Sciatic nerve (tissue), 2 donors: ENCODE data around the gene CCDC87. TPM values are rescaled to one million over a fixed set of nuclear protein-coding genes. Genes with fewer than 3 reads are reported as not detected.
"Not testable (repeated sequence)": the region's sequence is repeated elsewhere in the genome, so short reads cannot be mapped to it uniquely, and the experiment has no call there.

ENCODE experiments used
- ATAC-seq: fragments of 200-7000 bp; cut with Tn5 transposase; one replicate; pipeline ENCODE4 v1.9.1; 2020; ENCODE audit warnings: mild to moderate bottlenecking, moderate library complexity
- DNase-seq: peaks from one replicate; pipeline ENCODE4 v3.0.0-alpha.2; 2020; ENCODE audit warnings: low spot score
- intact Hi-C: fragments of 100-400 bp; cut with DNase I; formaldehyde crosslinking; loops from one replicate; pipeline ENCODE4 v1.14.2; 2022
- total RNA-seq: library from RNA; stranded (reverse); fragmentation: NEBNext Ultra II Directional; extraction: Animal tissue kit (Norgen Biotek cat#: 25700); gene quantifications from one replicate; pipeline ENCODE4 v1.2.1, GENCODE V29; 2021
- donor health status: DM: no; HTN: no; CAD: no.
- donor health status: DM: no; HTN: no; CAD: no.

CCDC87 gene
- total RNA-seq, 1 donor from 2014 or later, result 0.22 TPM

GRCh38 chr11:66559866-66560676 is 32.8 kb downstream of the CCDC87 start:
- intact Hi-C loops, result no loop called here
- ATAC-seq, result peak; percentile 33
- DNase-seq, result no peak

DNA sequence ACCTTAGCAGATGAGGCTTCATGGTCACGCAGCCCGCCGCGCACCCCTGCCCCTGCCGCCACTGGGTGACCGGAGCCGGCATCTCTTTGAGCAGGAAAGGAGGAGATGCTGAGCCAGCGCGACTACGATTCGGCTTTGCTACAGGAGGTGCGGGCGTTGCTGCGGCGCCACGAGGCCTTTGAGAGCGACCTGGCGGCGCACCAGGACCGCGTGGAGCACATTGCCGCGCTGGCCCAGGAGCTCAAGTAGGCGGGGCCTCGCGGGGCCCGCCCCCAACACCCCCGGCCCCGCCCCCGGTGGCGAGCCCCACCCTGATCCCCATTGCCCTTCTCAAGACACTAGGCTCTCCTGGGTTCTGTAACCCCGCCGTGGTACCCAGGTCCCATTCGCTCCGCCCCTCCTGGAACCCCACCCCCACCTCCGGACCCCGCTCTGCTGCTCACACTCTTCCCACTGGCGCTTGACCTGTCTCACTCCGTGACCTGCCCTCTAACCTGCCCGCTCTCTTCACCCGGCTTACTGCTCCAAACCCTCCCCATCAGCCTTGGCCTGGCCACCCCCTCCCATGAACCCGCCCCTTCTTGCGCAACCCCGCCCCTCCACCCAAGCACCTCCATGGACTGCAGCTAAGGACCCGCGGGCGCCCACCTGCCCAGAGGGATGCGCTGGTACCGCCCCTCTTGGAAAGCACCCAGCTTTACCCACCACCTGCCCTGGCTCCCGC is 33.6 kb downstream of the CCDC87 start:
- intact Hi-C loops, result no loop called here
- ATAC-seq (peak; percentile 65), DNase-seq (no peak)

DNA sequence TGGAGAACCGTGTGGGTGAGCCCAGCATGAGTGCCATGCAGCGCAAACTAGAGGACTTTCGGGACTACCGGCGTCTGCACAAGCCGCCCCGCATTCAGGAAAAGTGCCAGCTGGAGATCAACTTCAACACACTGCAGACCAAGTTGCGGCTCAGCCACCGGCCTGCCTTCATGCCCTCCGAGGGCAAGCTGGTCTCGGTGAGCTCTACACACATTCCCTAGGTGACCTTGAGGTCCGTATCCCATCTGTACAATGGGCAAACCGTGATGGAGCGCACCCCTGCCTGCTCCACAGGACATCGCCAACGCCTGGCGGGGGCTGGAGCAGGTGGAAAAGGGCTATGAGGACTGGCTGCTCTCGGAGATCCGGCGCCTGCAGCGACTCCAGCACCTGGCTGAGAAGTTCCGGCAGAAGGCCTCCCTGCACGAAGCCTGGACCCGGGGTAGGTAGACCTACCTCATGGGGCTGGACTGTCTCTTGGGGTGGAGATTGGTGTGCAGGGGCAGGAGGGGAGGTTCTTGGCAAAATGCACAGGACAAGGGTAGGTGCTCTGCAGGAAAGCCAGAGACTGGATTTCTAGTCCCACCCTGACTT is 35.0 kb downstream of the CCDC87 start:
- DNase-seq, result no peak
- intact Hi-C loops, result no loop called here
- no peak for ATAC-seq

GRCh38 chr11:66556086-66556485 is 36.8 kb downstream of the CCDC87 start:
- DNase-seq (no peak), ATAC-seq (no peak)
- intact Hi-C loops, result no loop called here

DNA sequence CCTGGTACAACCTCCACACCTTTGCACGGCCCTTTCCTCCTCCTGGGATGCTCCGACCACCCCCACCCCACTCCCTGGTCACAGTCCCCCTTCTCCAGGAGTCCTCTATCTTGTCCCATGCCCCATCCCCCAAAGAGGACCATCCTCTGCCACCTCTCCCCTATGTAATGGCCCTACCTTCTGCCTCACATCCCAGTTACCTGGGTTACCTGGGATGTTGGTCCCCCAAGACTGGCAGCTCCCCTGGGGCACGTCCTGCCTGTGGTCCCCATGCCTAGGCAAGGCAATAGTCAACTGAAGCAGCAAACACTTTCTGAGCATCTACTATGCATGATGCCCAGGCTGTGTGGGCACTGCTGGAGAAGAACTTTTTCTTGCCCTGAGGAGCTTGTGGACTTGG is 37.4 kb downstream of the CCDC87 start:
- ATAC-seq, result no peak
- no peak for DNase-seq
- intact Hi-C loops, result no loop called here

DNA sequence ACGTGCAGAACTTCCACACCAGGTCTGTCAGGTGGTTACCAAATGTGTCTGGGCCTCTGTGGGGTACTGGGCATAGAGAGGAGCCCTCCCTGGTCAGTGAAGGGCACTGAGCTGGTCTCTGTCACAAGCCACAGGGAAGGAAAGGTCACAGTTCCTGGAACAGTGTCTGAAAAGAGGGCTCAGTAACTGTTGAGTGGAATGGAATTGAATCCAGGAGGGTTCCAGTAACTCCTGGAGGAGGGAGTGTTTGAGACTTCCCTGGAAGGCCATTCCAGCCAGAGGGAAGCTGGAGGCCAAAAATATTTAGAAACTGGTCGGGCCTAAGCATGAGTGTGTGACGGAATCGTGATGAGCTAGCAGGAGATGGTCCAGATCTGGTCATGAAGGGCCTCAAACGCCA is 38.3 kb downstream of the CCDC87 start:
- ATAC-seq (no peak), DNase-seq (no peak)
- intact Hi-C loops, result no loop called here

DNA sequence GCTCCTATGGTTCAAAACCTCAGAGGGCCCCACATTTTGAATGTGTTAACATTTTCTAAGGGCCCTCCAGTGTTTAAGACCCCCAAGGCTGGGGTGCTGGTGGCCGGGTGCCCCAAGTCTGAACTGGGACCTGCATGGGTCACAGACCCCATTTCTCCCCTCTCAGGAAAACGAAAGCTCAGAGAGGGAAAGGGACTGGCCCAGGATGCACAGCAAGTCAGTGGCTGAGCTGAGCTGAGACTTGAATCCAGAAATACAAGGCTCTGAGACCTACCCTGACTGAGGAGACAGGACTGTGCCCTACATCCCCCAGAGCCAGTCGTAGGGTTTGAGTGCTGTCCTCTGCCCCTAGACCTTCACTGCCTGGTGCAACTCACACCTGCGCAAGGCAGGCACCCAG is 42.0 kb downstream of the CCDC87 start:
- intact Hi-C loops, result no loop called here
- ATAC-seq (no peak), DNase-seq (no peak)

- ATAC-seq (no peak), DNase-seq (no peak)
- intact Hi-C loops, result no loop called here
Observed at GRCh38 chr11:66549696-66550095, 43.2 kb downstream of the CCDC87 start.

DNA sequence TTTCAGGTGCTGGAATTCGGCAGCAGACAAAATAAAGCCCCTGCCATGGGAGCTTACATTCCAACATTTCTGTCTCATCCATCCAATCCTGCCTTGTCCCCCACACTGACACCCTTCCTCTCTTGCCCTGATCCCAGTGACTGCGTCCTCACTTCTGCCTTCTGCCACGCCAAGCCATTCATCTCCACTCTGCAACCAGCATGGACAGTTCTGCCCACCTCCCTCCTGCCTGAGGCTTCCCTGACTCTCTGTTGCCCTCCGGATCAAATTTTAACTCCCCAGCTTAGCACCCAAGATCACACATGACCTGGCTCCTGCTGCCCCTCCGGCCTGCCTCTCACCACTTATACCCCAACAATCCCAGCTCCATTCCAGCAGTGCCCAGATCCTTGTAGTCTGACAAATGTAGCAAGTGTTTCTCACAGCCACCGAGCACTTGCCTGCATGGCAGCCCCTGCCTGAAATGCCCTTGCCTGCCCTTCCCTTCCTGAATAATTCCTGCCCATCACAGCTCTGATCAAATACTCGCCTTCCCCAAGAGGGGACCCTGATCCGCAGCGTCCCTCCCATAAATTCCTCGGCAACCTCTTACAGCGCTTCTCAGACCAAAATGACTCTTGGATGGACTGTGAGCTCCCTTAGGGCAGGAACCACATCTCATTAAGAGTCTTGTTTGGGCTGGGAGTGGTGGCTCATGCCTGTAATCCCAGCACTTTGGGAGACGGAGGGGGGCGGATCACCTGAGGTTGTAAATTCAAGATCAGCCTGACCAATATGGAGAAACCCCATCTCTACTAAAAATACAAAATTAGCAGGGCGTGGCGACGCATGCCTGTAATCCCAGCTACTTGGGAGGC is 43.9 kb downstream of the CCDC87 start:
- no peak for DNase-seq
- no peak for ATAC-seq
- intact Hi-C loops, result no loop called here

- ATAC-seq (no peak), DNase-seq (no peak)
- intact Hi-C loops, result no loop called here
Observed at GRCh38 chr11:66548041-66548440, 44.8 kb downstream of the CCDC87 start.

GRCh38 chr11:66547662-66548009 is 45.2 kb downstream of the CCDC87 start:
- ATAC-seq (no peak), DNase-seq (no peak)
- intact Hi-C loops, result no loop called here

DNA sequence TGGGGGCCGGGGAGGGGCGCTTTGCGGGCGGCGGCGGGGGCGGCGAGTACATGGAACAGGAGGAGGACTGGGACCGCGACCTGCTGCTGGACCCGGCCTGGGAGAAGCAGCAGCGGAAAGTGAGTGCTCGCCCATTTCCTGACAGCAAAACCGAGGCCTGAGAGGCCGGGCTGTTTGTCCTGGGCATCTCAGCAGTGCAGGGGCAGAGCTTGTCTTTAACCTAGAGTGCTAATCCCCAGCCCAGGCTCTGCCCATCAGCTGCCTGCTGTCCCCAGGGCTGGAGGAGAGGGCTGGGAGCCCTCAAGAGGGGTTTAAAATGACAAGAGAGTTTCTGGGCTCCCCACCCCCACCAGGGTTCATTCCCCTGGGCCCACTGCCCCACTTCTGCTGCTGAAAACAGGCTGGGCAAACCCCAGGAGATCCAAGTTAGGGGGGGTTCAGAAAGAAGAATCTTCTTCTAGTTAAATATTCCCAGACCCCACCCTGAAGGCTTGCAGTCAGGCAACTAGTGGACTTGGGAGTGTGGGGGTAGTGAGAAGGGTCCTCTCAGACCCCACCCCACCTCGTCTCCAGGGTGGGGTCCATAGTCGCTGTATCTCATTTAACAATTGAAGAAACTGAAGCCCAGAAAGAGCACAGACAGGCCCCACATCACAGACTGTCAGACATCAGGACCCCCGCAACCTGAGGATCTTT is 45.7 kb downstream of the CCDC87 start:
- DNase-seq (no peak), ATAC-seq (no peak)
- intact Hi-C loops, result no loop called here

DNA sequence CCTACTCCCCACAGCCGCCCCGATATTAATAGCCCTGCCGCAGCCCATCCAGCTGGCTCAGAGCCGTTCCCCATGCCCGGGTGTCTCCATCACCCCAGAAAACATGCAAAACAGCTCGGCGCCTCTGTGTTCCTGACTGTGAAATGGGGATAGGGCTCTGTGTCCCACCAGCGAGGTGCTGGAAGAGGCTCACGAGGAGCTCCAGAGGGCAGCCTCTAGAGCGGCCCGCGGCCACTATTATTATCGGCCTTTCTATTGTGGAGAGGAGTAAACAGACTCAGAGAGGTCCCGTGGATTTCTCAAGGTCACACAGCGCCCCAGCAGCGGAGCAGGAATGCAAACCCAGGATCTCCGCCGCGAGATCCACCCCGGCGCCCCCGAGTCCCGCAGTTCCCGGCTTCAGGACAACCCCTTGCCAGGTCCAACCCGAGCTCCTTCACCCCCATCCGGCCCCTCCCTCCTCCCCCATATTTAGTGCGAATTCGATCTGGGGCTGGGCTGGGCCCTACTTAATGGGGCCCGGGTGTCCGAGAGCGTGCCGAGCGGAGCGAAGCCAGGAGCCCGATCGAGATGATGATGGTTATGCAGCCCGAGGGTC is 46.4 kb downstream of the CCDC87 start, which contains the start of gene ACTN3:
ACTN3 (plus strand) TSS at position 536 of the 598 bp plus-strand sequence; CDS start at position 571, 35 bp downstream.
- peak; percentile 76 for DNase-seq
- intact Hi-C loops, result no loop called here
- peak; percentile 58 for ATAC-seq

GRCh38 chr11:66545701-66546367 is 47.0 kb downstream of the CCDC87 start, which contains the start of gene ZDHHC24:
ZDHHC24 (minus strand) TSS chr11:66546048; CDS start chr11:66546003, 45 bp downstream.
- peak; percentile 98 for DNase-seq
- intact Hi-C loops, result no loop called here
- ATAC-seq, result peak; percentile 97

DNA sequence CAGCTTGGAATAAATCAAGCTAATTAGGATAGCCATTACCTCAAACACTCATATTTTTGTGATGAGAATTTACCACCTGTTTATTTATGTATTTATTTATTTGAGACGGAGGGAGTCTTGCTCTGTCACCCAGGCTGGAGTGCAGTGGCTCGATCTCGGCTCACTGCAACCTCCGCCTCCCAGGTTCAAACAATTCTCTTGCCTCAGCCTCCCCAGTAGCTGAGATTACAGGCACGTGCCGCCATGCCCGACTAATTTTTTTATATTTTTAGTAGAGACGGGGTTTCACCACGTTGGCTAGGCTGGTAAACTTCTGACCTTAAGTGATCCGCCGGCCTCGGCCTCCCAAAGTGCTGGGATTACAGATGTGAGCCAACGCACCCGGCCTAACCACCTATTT is 47.9 kb downstream of the CCDC87 start:
- DNase-seq, intact Hi-C loops, ATAC-seq: not testable (repeated sequence)

GRCh38 chr11:66543263-66544107 is 49.4 kb downstream of the CCDC87 start:
- DNase-seq, result peak; percentile 73
- no peak for ATAC-seq
- intact Hi-C loops, result no loop called here

DNA sequence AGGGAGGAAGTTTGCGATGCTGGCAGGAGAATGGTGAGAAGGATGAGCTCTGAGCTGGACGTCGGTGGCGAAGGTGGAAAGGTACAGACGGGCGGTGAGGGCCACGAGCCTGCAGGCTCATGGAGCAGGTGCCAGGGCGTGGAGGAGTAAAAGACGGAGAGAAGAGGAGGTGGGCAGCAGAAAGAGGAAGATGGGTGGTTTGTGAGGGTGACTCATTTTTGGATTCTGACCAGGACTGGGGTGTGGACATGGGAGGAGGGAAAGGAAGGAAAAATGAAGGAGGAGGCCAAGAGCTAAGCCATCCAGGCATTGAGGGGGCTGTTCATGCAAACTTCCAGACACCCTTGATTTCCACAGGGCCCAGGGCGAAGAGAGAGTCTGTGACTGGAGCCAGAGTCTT is 50.5 kb downstream of the CCDC87 start:
- intact Hi-C loops, result no loop called here
- ATAC-seq, result no peak
- DNase-seq, result no peak
